CD14-positive monocyte (primary cell): ENCODE results near the gene PRAMEF17. TPM values are rescaled to one million over a fixed set of nuclear protein-coding genes. Genes with fewer than 3 reads are reported as not detected.
A peak's percentile ranks its signal among the peaks of the same experiment; 100 is the strongest.
"Not testable (repeated sequence)": the region's sequence is repeated elsewhere in the genome, so short reads cannot be mapped to it uniquely, and the experiment has no call there.

Source experiments
- DNase-seq, 3 donors: peaks; one replicate each; pipeline ENCODE4 v3.0.0-alpha.2; 2011 to 2022
- H2AFZ ChIP-seq: 2 replicates; pipeline ENCODE4 v1.6.0; 2012; ENCODE audit warnings: mild to moderate bottlenecking, low read depth, low read length, inconsistent platforms; ENCODE audit not compliant: insufficient read depth, poor library complexity, severe bottlenecking
- H3K27ac ChIP-seq, 2 donors: 1 replicate in 1 of 2; 2 replicates in 1 of 2; pipeline ENCODE4 v1.5.1; 2012 to 2013; ENCODE audit warnings: low read length in 2 of 2, control low read depth in 1 of 2, inconsistent platforms in 1 of 2, low read depth in 1 of 2, mild to moderate bottlenecking in 1 of 2
- H3K27me3 ChIP-seq, 2 donors: one replicate each; pipeline versions ENCODE4 v1.6.0 to v1.6.1; 2011 to 2013; ENCODE audit warnings: low read length in 2 of 2; ENCODE audit not compliant: control insufficient read depth in 2 of 2, insufficient read depth in 2 of 2
- H3K36me3 ChIP-seq, 2 donors: replicated peaks in 1 of 2; 1 replicate in 1 of 2; 2 replicates in 1 of 2; pipeline versions ENCODE4 v1.5.1 to v1.6.1; 2012 to 2013; ENCODE audit warnings: low read length in 2 of 2, control low read depth in 1 of 2, inconsistent platforms in 1 of 2, mild to moderate bottlenecking in 1 of 2; ENCODE audit not compliant: insufficient read depth in 2 of 2, control insufficient read depth in 1 of 2
- H3K4me1 ChIP-seq, 2 donors: 1 replicate in 1 of 2; 2 replicates in 1 of 2; pipeline versions ENCODE4 v1.5.1 to v1.6.1; 2012 to 2013; ENCODE audit warnings: low read length in 2 of 2, control low read depth in 1 of 2, inconsistent platforms in 1 of 2, mild to moderate bottlenecking in 1 of 2, moderate library complexity in 1 of 2; ENCODE audit not compliant: insufficient read depth in 2 of 2, control insufficient read depth in 1 of 2
- H3K4me2 ChIP-seq: replicated peaks from 2 replicates; pipeline ENCODE3; 2012; ENCODE audit warnings: low read length, moderate library complexity, mild to moderate bottlenecking; ENCODE audit not compliant: poor library complexity, severe bottlenecking; ENCODE audit errors: extremely low read depth
- H3K4me3 ChIP-seq, 3 experiments: fragments of 200-600 bp in 1 of 3; sonication (generic) in 1 of 3; replicated peaks in 1 of 3; 1 replicate in 2 of 3; 2 replicates in 1 of 3; pipeline ENCODE4 v1.5.1; 2011 to 2013; ENCODE audit warnings: low read length in 3 of 3, mild to moderate bottlenecking in 3 of 3, control low read depth in 2 of 3, low read depth in 2 of 3, inconsistent platforms in 1 of 3, moderate library complexity in 1 of 3
- H3K79me2 ChIP-seq: 2 replicates; pipeline ENCODE4 v1.6.0; 2012; ENCODE audit warnings: mild to moderate bottlenecking, control low read depth, inconsistent platforms, low read length, moderate library complexity; ENCODE audit not compliant: insufficient read depth
- H3K9ac ChIP-seq: 2 replicates; pipeline ENCODE4 v1.6.0; 2017; ENCODE audit warnings: low read length, mild to moderate bottlenecking; ENCODE audit not compliant: insufficient read depth, poor library complexity, severe bottlenecking
- H3K9me3 ChIP-seq, 2 donors: replicated peaks in 1 of 2; 1 replicate in 1 of 2; 2 replicates in 1 of 2; pipeline versions ENCODE4 v1.5.1 to v1.6.1; 2012 to 2013; ENCODE audit warnings: low read length in 2 of 2, control low read depth in 1 of 2; ENCODE audit not compliant: control insufficient read depth in 1 of 2, insufficient read depth in 1 of 2
- H4K20me1 ChIP-seq: 2 replicates; pipeline ENCODE4 v1.6.0; 2012; ENCODE audit warnings: mild to moderate bottlenecking, low read length, control low read depth, moderate library complexity; ENCODE audit not compliant: insufficient read depth
- H3K27ac Mint-ChIP-seq, 7 donors: one replicate each; pipeline ENCODE4 v1.8.0; 2020; ENCODE audit warnings: mild to moderate bottlenecking in 7 of 7, mixed read lengths in 7 of 7, moderate library complexity in 6 of 7, inconsistent platforms in 2 of 7
- H3K27me3 Mint-ChIP-seq, 3 donors: one replicate each; pipeline ENCODE4 v1.8.0; 2021 to 2022; ENCODE audit warnings: low read depth in 3 of 3, mild to moderate bottlenecking in 3 of 3, mixed read lengths in 3 of 3, moderate library complexity in 3 of 3, inconsistent platforms in 1 of 3
- H3K36me3 Mint-ChIP-seq, 2 donors: one replicate each; pipeline ENCODE4 v1.8.0; 2020; ENCODE audit warnings: mixed read lengths in 2 of 2, inconsistent platforms in 1 of 2, mild to moderate bottlenecking in 1 of 2
- H3K4me1 Mint-ChIP-seq: one replicate; pipeline ENCODE4 v1.8.0; 2020; ENCODE audit warnings: mild to moderate bottlenecking, mixed read lengths
- H3K4me3 Mint-ChIP-seq, 2 donors: one replicate each; pipeline ENCODE4 v1.8.0; 2020; ENCODE audit warnings: mild to moderate bottlenecking in 2 of 2, mixed read lengths in 2 of 2, moderate library complexity in 1 of 2
- H3K9me3 Mint-ChIP-seq, 7 donors: one replicate each; pipeline ENCODE4 v1.8.0; 2020 to 2022; ENCODE audit warnings: mixed read lengths in 7 of 7, mild to moderate bottlenecking in 6 of 7, moderate library complexity in 6 of 7, inconsistent platforms in 2 of 7
- WGBS: methylation state at CpG from one replicate; pipeline ENCODE4 v1.1.5; 2013; ENCODE audit warnings: missing lambda C conversion rate; ENCODE audit not compliant: insufficient coverage; 5-methylcytosine and 5-hydroxymethylcytosine counted together
- intact Hi-C, 2 donors: fragments of 100-400 bp; cut with micrococcal nuclease; formaldehyde crosslinking; loops; one replicate each; pipeline versions ENCODE4 v1.15.0 to v1.15.1; 2023
- polyA plus RNA-seq, 3 donors: library from polyadenylated mRNA; depleted of rRNA in 1 of 3; unstranded in 2 of 3; stranded (reverse) in 1 of 3; fragments of 300-500 nt in 2 of 3; fragments of >200 nt in 1 of 3; fragmentation: Illumina TruSeq in 2 of 3; gene quantifications; 1 replicate in 2 of 3; 2 replicates in 1 of 3; pipeline ENCODE4 v1.2.3, GENCODE V29; 2012 to 2021

PRAMEF17 gene
- polyA plus RNA-seq, 3 donors: not detected

DNA sequence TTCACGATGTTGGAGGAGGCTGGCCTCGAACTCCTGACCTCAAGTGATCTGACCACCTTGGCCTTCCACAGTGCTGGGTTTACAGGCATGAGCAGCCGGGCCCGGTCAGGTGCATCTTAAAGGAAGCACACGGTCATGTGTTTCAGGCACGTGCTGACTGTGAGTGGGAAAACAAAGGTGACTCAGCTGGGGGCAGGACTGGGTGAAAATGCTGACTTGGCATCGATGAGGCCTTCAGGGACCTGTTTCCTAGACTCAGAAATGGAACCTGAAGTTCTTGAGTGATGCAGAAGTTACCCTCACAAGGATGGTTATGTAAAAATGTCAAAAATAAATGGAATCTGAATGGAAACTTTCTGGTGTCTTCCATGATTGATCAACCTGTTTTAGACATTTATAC is 3.6 kb downstream of the PRAMEF17 start:
- H3K27me3 Mint-ChIP-seq, H3K4me2 ChIP-seq, H3K4me3 Mint-ChIP-seq, H3K36me3 Mint-ChIP-seq, H4K20me1 ChIP-seq, H3K36me3 ChIP-seq, H3K4me1 ChIP-seq, H3K27me3 ChIP-seq, DNase-seq, H2AFZ ChIP-seq, H3K4me1 Mint-ChIP-seq, H3K27ac Mint-ChIP-seq, H3K27ac ChIP-seq, H3K4me3 ChIP-seq, H3K9ac ChIP-seq, intact Hi-C loops, H3K9me3 ChIP-seq, H3K79me2 ChIP-seq: not testable (repeated sequence)
- 85% methylated on average over 7 of the region's 7 CpGs for WGBS
- peaks cover 0 to 10% (median 2%) of the 10 kb centered on the region in 7 donors for H3K9me3 Mint-ChIP-seq

DNA sequence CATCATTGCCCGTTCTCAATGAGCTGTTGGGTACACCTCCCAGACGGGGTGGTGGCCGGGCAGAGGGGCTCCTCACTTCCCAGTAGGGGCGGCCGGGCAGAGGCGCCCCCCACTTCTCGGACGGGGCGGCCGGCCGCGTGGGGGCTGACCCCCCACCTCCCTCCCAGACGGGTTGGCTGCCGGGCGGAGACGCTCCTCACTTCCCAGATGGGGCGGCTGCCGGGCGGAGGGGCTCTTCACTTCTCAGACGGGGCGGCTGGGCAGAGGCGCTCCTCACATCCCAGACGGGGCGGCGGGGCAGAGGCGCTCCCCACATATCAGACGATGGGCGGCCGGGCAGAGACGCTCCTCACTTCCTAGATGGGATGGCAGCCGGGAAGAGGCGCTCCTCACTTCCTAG is 5.3 kb downstream of the PRAMEF17 start:
- WGBS: 95% methylated on average over 15 of the region's 32 CpGs
- H3K27ac ChIP-seq, H3K27me3 ChIP-seq, H3K4me1 ChIP-seq, H2AFZ ChIP-seq, H3K27ac Mint-ChIP-seq, H3K4me2 ChIP-seq, H3K27me3 Mint-ChIP-seq, H3K36me3 ChIP-seq, H3K4me3 ChIP-seq, H3K4me1 Mint-ChIP-seq, H3K79me2 ChIP-seq, H3K36me3 Mint-ChIP-seq, DNase-seq, intact Hi-C loops, H3K9me3 ChIP-seq, H4K20me1 ChIP-seq, H3K9ac ChIP-seq, H3K4me3 Mint-ChIP-seq: not testable (repeated sequence)
- peaks cover 0 to 11% (median 2%) of the 10 kb centered on the region in 7 donors for H3K9me3 Mint-ChIP-seq

DNA sequence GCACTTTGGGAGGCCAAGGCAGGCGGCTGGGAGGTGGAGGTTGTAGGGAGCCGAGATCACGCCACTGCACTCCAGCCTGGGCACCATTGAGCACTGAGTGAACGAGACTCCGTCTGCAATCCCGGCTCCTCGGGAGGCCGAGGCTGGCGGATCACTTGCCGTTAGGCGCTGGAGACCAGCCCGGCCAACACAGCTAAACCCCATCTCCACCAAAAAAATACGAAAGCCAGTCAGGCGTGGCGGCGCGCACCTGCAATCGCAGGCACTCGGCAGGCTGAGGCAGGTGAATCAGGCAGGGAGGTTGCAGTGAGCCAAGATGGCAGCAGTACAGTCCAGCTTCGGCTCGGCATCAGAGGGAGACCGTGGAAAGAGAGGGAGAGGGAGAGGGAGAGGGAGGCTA is 5.9 kb downstream of the PRAMEF17 start:
- H3K27me3 Mint-ChIP-seq, H3K36me3 Mint-ChIP-seq, DNase-seq, H3K79me2 ChIP-seq, H3K27ac ChIP-seq, H3K9me3 ChIP-seq, H3K36me3 ChIP-seq, intact Hi-C loops, H3K9ac ChIP-seq, H3K4me1 ChIP-seq, H4K20me1 ChIP-seq, H3K4me3 ChIP-seq, H3K4me3 Mint-ChIP-seq, H3K27me3 ChIP-seq, H2AFZ ChIP-seq, H3K4me1 Mint-ChIP-seq, H3K4me2 ChIP-seq: not testable (repeated sequence)
- peak overlapping the region in 1 of 7 donors; percentile 31 for H3K27ac Mint-ChIP-seq
- peaks cover 0 to 13% (median 2%) of the 10 kb centered on the region in 7 donors for H3K9me3 Mint-ChIP-seq
- WGBS: 95% methylated on average over 6 of the region's 22 CpGs
